Activated CD4-positive, alpha-beta T cell treated with anti-CD3 and anti-CD28 coated beads, Interleukin-2, Interleukin-6, amounts not matched to agents 100 ng/mL and 50 ng/mL, durations not matched to agents 16 hours and 8 hours (primary cell): ENCODE data around the gene ARHGAP23.
A peak's percentile ranks its signal among the peaks of the same experiment; 100 is the strongest.

Source experiments
- DNase-seq: peaks from one replicate; pipeline ENCODE4 v3.0.0-alpha.2; 2020

ARHGAP23 gene

GRCh38 chr17:38554430-38555350, 126.4 kb downstream of the ARHGAP23 start:
- DNase-seq, result no peak

GRCh38 chr17:38556239-38556638, 128.0 kb downstream of the ARHGAP23 start:
- no peak for DNase-seq

- no peak for DNase-seq
Measured at GRCh38 chr17:38557396-38557795, 129.1 kb downstream of the ARHGAP23 start.

- peak; percentile 94 for DNase-seq
Measured at GRCh38 chr17:38557836-38558727, 129.8 kb downstream of the ARHGAP23 start.

- DNase-seq, result no peak
Measured at GRCh38 chr17:38558728-38559050, 130.4 kb downstream of the ARHGAP23 start.

GRCh38 chr17:38559051-38559879, 131.0 kb downstream of the ARHGAP23 start:
- peak; percentile 85 for DNase-seq

GRCh38 chr17:38559880-38560230, 131.6 kb downstream of the ARHGAP23 start:
- DNase-seq, result no peak

- DNase-seq, result no peak
Measured at GRCh38 chr17:38560503-38561318, 132.4 kb downstream of the ARHGAP23 start.

- DNase-seq, result no peak
Measured at GRCh38 chr17:38561416-38562214, 133.4 kb downstream of the ARHGAP23 start.
